ENCODE results near the gene CPT1C. TPM values are rescaled to one million over a fixed set of nuclear protein-coding genes. Genes with fewer than 3 reads are reported as not detected.

CPT1C gene
- polyA plus RNA-seq, 2 of the 4 experiments (the other 2 are of a cell fraction): 8.5 to 15.4 TPM

GRCh38 chr19:49763230-49763629 is 72.3 kb downstream of the CPT1C start, which contains the start of gene TSKS:
TSKS (minus strand) TSS chr19:49763306; CDS start chr19:49763247, 59 bp downstream.
- POLR2A ChIA-PET: no interaction called here
- H3K4me3 ChIP-seq: no peak within 1 kb of the TSS
- H3K4me2 ChIP-seq: no peak within 1 kb of the TSS
- no peaks in the 10 kb centered on the region for H3K9me3 ChIP-seq
- no peak for ATAC-seq
- H3K27ac ChIP-seq: no peak within 1 kb of the TSS
- DNase-seq (ENCODE audit: low read depth in 1 of 2, low spot score in 1 of 2): no peak
- TF ChIP-seq ZNF302 (CRISPR knock-in tag; IDR thresholded peaks at IDR 0.05) (no peak), JUNB (IDR thresholded peaks at IDR 0.05) (no peak), EHMT2 (IDR thresholded peaks at IDR 0.05; ENCODE audit: low read depth) (no peak), BHLHE40 (IDR thresholded peaks at IDR 0.05; ENCODE audit: low read depth, low read length) (no peak), CHD2 (IDR thresholded peaks at IDR 0.05; ENCODE audit: low read length, partially characterized antibody) (no peak), E2F6 (IDR thresholded peaks at IDR 0.05; ENCODE audit: borderline replicate concordance, low read depth) (no peak), ELK1 (IDR thresholded peaks at IDR 0.05; ENCODE audit: low read depth, low read length) (no peak), TFCP2L1 (CRISPR knock-in tag; IDR thresholded peaks at IDR 0.05) (no peak)
- WGBS (ENCODE audit: missing lambda C conversion rate): 83% methylated on average over 6 of the region's 6 CpGs
- FAIRE-seq: no peak
- CTCF ChIA-PET: interaction anchor here (1.3 kb wide), 1 partner anchor 78 kb away, joined by 3 read pairs; no protein-coding TSS in a partner anchor
- H3K4me1 ChIP-seq: peaks cover 24% of the 10 kb centered on the region

Small RNAs within 50 kb of the gene (small RNA-seq; reads per million reads assigned to genes)
- 0 to 1.4 (median 0) reads per million in 6 experiments for gene MIR5088

Other genes starting within 250 kb of the CPT1C start
- 0.48 and 0.50 TPM in 2 replicates for gene SLC17A7, start 249.6 kb upstream of the CPT1C start, polyA plus RNA-seq (2011; rRNA removed)
- 0.35 to 0.44 TPM (median 0.39 TPM) in 3 replicates for gene SLC17A7, start 249.6 kb upstream of the CPT1C start, polyA plus RNA-seq (2017; fragmentation: RNase III; extraction: RNeasy Plus Mini Kit Qiagen cat#74134 plus additional on column Dnase treatment)
- 74.1 and 89.7 TPM in 2 replicates for gene PIH1D1, start 239.3 kb upstream of the CPT1C start, polyA plus RNA-seq (2011; rRNA removed)
- gene PIH1D1, start 239.3 kb upstream of the CPT1C start, polyA plus RNA-seq (2017; fragmentation: RNase III; extraction: RNeasy Plus Mini Kit Qiagen cat#74134 plus additional on column Dnase treatment): 96.8 to 114 TPM (median 113 TPM) in 3 replicates
- gene ALDH16A1, start 237.9 kb upstream of the CPT1C start, polyA plus RNA-seq (2011; rRNA removed): 9.7 and 10.2 TPM in 2 replicates
- 19.9 to 23.0 TPM (median 23.0 TPM) in 3 replicates for gene ALDH16A1, start 237.9 kb upstream of the CPT1C start, polyA plus RNA-seq (2017; fragmentation: RNase III; extraction: RNeasy Plus Mini Kit Qiagen cat#74134 plus additional on column Dnase treatment)
- 0.42 and 0.58 TPM in 2 replicates for gene FLT3LG, start 216.9 kb upstream of the CPT1C start, polyA plus RNA-seq (2011; rRNA removed)
- gene FLT3LG, start 216.9 kb upstream of the CPT1C start, polyA plus RNA-seq (2017; fragmentation: RNase III; extraction: RNeasy Plus Mini Kit Qiagen cat#74134 plus additional on column Dnase treatment): 0.99 to 1.2 TPM (median 1.0 TPM) in 3 replicates
- gene RPL13A, start 203.5 kb upstream of the CPT1C start, polyA plus RNA-seq (2011; rRNA removed): 5,391 and 5,410 TPM in 2 replicates
- gene RPL13A, start 203.5 kb upstream of the CPT1C start, polyA plus RNA-seq (2017; fragmentation: RNase III; extraction: RNeasy Plus Mini Kit Qiagen cat#74134 plus additional on column Dnase treatment): 3,383 to 3,595 TPM (median 3,438 TPM) in 3 replicates
- gene RPS11, start 194.7 kb upstream of the CPT1C start, polyA plus RNA-seq (2011; rRNA removed): 2,624 and 3,014 TPM in 2 replicates
- 3,721 to 3,877 TPM (median 3,793 TPM) in 3 replicates for gene RPS11, start 194.7 kb upstream of the CPT1C start, polyA plus RNA-seq (2017; fragmentation: RNase III; extraction: RNeasy Plus Mini Kit Qiagen cat#74134 plus additional on column Dnase treatment)
- gene FCGRT, start 178.5 kb upstream of the CPT1C start, polyA plus RNA-seq (2011; rRNA removed): 25.7 and 32.0 TPM in 2 replicates
- gene FCGRT, start 178.5 kb upstream of the CPT1C start, polyA plus RNA-seq (2017; fragmentation: RNase III; extraction: RNeasy Plus Mini Kit Qiagen cat#74134 plus additional on column Dnase treatment): 20.0 to 28.4 TPM (median 28.4 TPM) in 3 replicates
- gene RCN3, start 163.1 kb upstream of the CPT1C start, polyA plus RNA-seq (2011; rRNA removed): 0.31 and 0.41 TPM in 2 replicates
- gene RCN3, start 163.1 kb upstream of the CPT1C start, polyA plus RNA-seq (2017; fragmentation: RNase III; extraction: RNeasy Plus Mini Kit Qiagen cat#74134 plus additional on column Dnase treatment): 1.6 to 2.1 TPM (median 1.8 TPM) in 3 replicates
- 49.0 and 52.5 TPM in 2 replicates for gene NOSIP, start 110.6 kb upstream of the CPT1C start, polyA plus RNA-seq (2011; rRNA removed)
- 98.0 to 105 TPM (median 101 TPM) in 3 replicates for gene NOSIP, start 110.6 kb upstream of the CPT1C start, polyA plus RNA-seq (2017; fragmentation: RNase III; extraction: RNeasy Plus Mini Kit Qiagen cat#74134 plus additional on column Dnase treatment)
- 0.53 and 0.82 TPM in 2 replicates for gene PRRG2, start 109.8 kb upstream of the CPT1C start, polyA plus RNA-seq (2011; rRNA removed)
- 0.68 to 1.1 TPM (median 1.0 TPM) in 3 replicates for gene PRRG2, start 109.8 kb upstream of the CPT1C start, polyA plus RNA-seq (2017; fragmentation: RNase III; extraction: RNeasy Plus Mini Kit Qiagen cat#74134 plus additional on column Dnase treatment)
- gene PRR12, start 99.9 kb upstream of the CPT1C start, polyA plus RNA-seq (2011; rRNA removed): 0.78 and 1.6 TPM in 2 replicates
- gene PRR12, start 99.9 kb upstream of the CPT1C start, polyA plus RNA-seq (2017; fragmentation: RNase III; extraction: RNeasy Plus Mini Kit Qiagen cat#74134 plus additional on column Dnase treatment): 13.0 to 16.3 TPM (median 15.6 TPM) in 3 replicates
- 45.9 and 47.6 TPM in 2 replicates for gene RRAS, start 51.0 kb upstream of the CPT1C start, polyA plus RNA-seq (2011; rRNA removed)
- 49.2 to 55.4 TPM (median 50.2 TPM) in 3 replicates for gene RRAS, start 51.0 kb upstream of the CPT1C start, polyA plus RNA-seq (2017; fragmentation: RNase III; extraction: RNeasy Plus Mini Kit Qiagen cat#74134 plus additional on column Dnase treatment)
- 4.0 and 6.1 TPM in 2 replicates for gene SCAF1, start 48.9 kb upstream of the CPT1C start, polyA plus RNA-seq (2011; rRNA removed)
- gene SCAF1, start 48.9 kb upstream of the CPT1C start, polyA plus RNA-seq (2017; fragmentation: RNase III; extraction: RNeasy Plus Mini Kit Qiagen cat#74134 plus additional on column Dnase treatment): 41.0 to 47.9 TPM (median 47.2 TPM) in 3 replicates
- gene IRF3, start 25.3 kb upstream of the CPT1C start, polyA plus RNA-seq (2011; rRNA removed): 54.0 and 68.6 TPM in 2 replicates
- gene IRF3, start 25.3 kb upstream of the CPT1C start, polyA plus RNA-seq (2017; fragmentation: RNase III; extraction: RNeasy Plus Mini Kit Qiagen cat#74134 plus additional on column Dnase treatment): 88.5 to 114 TPM (median 103 TPM) in 3 replicates
- 26.6 and 29.2 TPM in 2 replicates for gene BCL2L12, start 25.2 kb upstream of the CPT1C start, polyA plus RNA-seq (2011; rRNA removed)
- gene BCL2L12, start 25.2 kb upstream of the CPT1C start, polyA plus RNA-seq (2017; fragmentation: RNase III; extraction: RNeasy Plus Mini Kit Qiagen cat#74134 plus additional on column Dnase treatment): 47.8 to 53.0 TPM (median 48.6 TPM) in 3 replicates
- gene PRMT1, start 13.8 kb upstream of the CPT1C start, polyA plus RNA-seq (2011; rRNA removed): 440 and 504 TPM in 2 replicates
- 488 to 516 TPM (median 500 TPM) in 3 replicates for gene PRMT1, start 13.8 kb upstream of the CPT1C start, polyA plus RNA-seq (2017; fragmentation: RNase III; extraction: RNeasy Plus Mini Kit Qiagen cat#74134 plus additional on column Dnase treatment)
- gene ADM5, start 1.5 kb upstream of the CPT1C start, polyA plus RNA-seq (2011; rRNA removed): 2.0 and 2.9 TPM in 2 replicates
- gene ADM5, start 1.5 kb upstream of the CPT1C start, polyA plus RNA-seq (2017; fragmentation: RNase III; extraction: RNeasy Plus Mini Kit Qiagen cat#74134 plus additional on column Dnase treatment): 4.3 to 4.5 TPM (median 4.4 TPM) in 3 replicates
- gene TSKS, start 72.2 kb downstream of the CPT1C start, polyA plus RNA-seq (2011; rRNA removed): not detected in 2 replicates
- not detected in 3 replicates for gene TSKS, start 72.2 kb downstream of the CPT1C start, polyA plus RNA-seq (2017; fragmentation: RNase III; extraction: RNeasy Plus Mini Kit Qiagen cat#74134 plus additional on column Dnase treatment)
- 36.6 and 41.6 TPM in 2 replicates for gene AP2A1, start 75.9 kb downstream of the CPT1C start, polyA plus RNA-seq (2011; rRNA removed)
- gene AP2A1, start 75.9 kb downstream of the CPT1C start, polyA plus RNA-seq (2017; fragmentation: RNase III; extraction: RNeasy Plus Mini Kit Qiagen cat#74134 plus additional on column Dnase treatment): 53.4 to 62.1 TPM (median 58.6 TPM) in 3 replicates
- gene FUZ, start 122.2 kb downstream of the CPT1C start, polyA plus RNA-seq (2011; rRNA removed): 12.5 and 14.5 TPM in 2 replicates
- gene FUZ, start 122.2 kb downstream of the CPT1C start, polyA plus RNA-seq (2017; fragmentation: RNase III; extraction: RNeasy Plus Mini Kit Qiagen cat#74134 plus additional on column Dnase treatment): 15.9 to 23.7 TPM (median 21.7 TPM) in 3 replicates
- 20.4 and 27.1 TPM in 2 replicates for gene MED25, start 127.2 kb downstream of the CPT1C start, polyA plus RNA-seq (2011; rRNA removed)
- 36.4 to 41.6 TPM (median 40.1 TPM) in 3 replicates for gene MED25, start 127.2 kb downstream of the CPT1C start, polyA plus RNA-seq (2017; fragmentation: RNase III; extraction: RNeasy Plus Mini Kit Qiagen cat#74134 plus additional on column Dnase treatment)
- 27.7 and 41.2 TPM in 2 replicates for gene PTOV1, start 160.0 kb downstream of the CPT1C start, polyA plus RNA-seq (2011; rRNA removed)
- 119 to 153 TPM (median 147 TPM) in 3 replicates for gene PTOV1, start 160.0 kb downstream of the CPT1C start, polyA plus RNA-seq (2017; fragmentation: RNase III; extraction: RNeasy Plus Mini Kit Qiagen cat#74134 plus additional on column Dnase treatment)
- 22.5 and 23.3 TPM in 2 replicates for gene PNKP, start 176.5 kb downstream of the CPT1C start, polyA plus RNA-seq (2011; rRNA removed)
- gene PNKP, start 176.5 kb downstream of the CPT1C start, polyA plus RNA-seq (2017; fragmentation: RNase III; extraction: RNeasy Plus Mini Kit Qiagen cat#74134 plus additional on column Dnase treatment): 63.8 to 75.9 TPM (median 71.2 TPM) in 3 replicates
- gene AKT1S1, start 186.2 kb downstream of the CPT1C start, polyA plus RNA-seq (2011; rRNA removed): 39.2 and 41.5 TPM in 2 replicates
- 63.4 to 75.9 TPM (median 75.3 TPM) in 3 replicates for gene AKT1S1, start 186.2 kb downstream of the CPT1C start, polyA plus RNA-seq (2017; fragmentation: RNase III; extraction: RNeasy Plus Mini Kit Qiagen cat#74134 plus additional on column Dnase treatment)
- 12.3 and 18.0 TPM in 2 replicates for gene TBC1D17, start 186.6 kb downstream of the CPT1C start, polyA plus RNA-seq (2011; rRNA removed)
- gene TBC1D17, start 186.6 kb downstream of the CPT1C start, polyA plus RNA-seq (2017; fragmentation: RNase III; extraction: RNeasy Plus Mini Kit Qiagen cat#74134 plus additional on column Dnase treatment): 26.6 to 44.8 TPM (median 41.5 TPM) in 3 replicates
- gene IL4I1, start 205.8 kb downstream of the CPT1C start, polyA plus RNA-seq (2011; rRNA removed): 0.15 and 0.18 TPM in 2 replicates
- 0.62 to 0.88 TPM (median 0.87 TPM) in 3 replicates for gene IL4I1, start 205.8 kb downstream of the CPT1C start, polyA plus RNA-seq (2017; fragmentation: RNase III; extraction: RNeasy Plus Mini Kit Qiagen cat#74134 plus additional on column Dnase treatment)
- 7.8 and 12.9 TPM in 2 replicates for gene ATF5, start 238.1 kb downstream of the CPT1C start, polyA plus RNA-seq (2011; rRNA removed)
- gene ATF5, start 238.1 kb downstream of the CPT1C start, polyA plus RNA-seq (2017; fragmentation: RNase III; extraction: RNeasy Plus Mini Kit Qiagen cat#74134 plus additional on column Dnase treatment): 42.8 to 48.5 TPM (median 44.6 TPM) in 3 replicates
- gene NUP62, start 238.4 kb downstream of the CPT1C start, polyA plus RNA-seq (2011; rRNA removed): 21.4 and 28.9 TPM in 2 replicates
- gene NUP62, start 238.4 kb downstream of the CPT1C start, polyA plus RNA-seq (2017; fragmentation: RNase III; extraction: RNeasy Plus Mini Kit Qiagen cat#74134 plus additional on column Dnase treatment): 83.9 to 88.5 TPM (median 85.9 TPM) in 3 replicates